ENCODE results near the gene CSGALNACT2. TPM values are rescaled to one million over a fixed set of nuclear protein-coding genes. Genes with fewer than 3 reads are reported as not detected.

Gene CSGALNACT2
- total and polyA plus RNA-seq, 8 donors: 2.3 to 8.6 (median 4.9) TPM

- Histone ChIP-seq H3K27me3 (no peaks in the 10 kb centered on the region), H3K4me3 (no peak overlapping the region), H3K4me1 (peaks cover 0 to 6% (median 0%) of the 10 kb centered on the region in 3 donors), H3K36me3 (no peaks in the 10 kb centered on the region), H3K9me3 (no peaks in the 10 kb centered on the region), H3K27ac (no peak overlapping the region)
- TF ChIP-seq, protein P1, sequence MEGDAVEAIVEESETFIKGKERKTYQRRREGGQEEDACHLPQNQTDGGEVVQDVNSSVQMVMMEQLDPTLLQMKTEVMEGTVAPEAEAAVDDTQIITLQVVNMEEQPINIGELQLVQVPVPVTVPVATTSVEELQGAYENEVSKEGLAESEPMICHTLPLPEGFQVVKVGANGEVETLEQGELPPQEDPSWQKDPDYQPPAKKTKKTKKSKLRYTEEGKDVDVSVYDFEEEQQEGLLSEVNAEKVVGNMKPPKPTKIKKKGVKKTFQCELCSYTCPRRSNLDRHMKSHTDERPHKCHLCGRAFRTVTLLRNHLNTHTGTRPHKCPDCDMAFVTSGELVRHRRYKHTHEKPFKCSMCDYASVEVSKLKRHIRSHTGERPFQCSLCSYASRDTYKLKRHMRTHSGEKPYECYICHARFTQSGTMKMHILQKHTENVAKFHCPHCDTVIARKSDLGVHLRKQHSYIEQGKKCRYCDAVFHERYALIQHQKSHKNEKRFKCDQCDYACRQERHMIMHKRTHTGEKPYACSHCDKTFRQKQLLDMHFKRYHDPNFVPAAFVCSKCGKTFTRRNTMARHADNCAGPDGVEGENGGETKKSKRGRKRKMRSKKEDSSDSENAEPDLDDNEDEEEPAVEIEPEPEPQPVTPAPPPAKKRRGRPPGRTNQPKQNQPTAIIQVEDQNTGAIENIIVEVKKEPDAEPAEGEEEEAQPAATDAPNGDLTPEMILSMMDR (IDR thresholded peaks at IDR 0.05): no peak
- ATAC-seq (no peak), DNase-seq (peak in 1 of 6 donors; percentile 6), FAIRE-seq (no peak)
- 59 to 69% methylated on average over 3 of the region's 3 CpGs for WGBS, 2 donors
- intact Hi-C loops (cut with DNase I): no loop called here
Observed at GRCh38 chr10:43132867-43133787, 5.1 kb upstream of the CSGALNACT2 start.

DNA sequence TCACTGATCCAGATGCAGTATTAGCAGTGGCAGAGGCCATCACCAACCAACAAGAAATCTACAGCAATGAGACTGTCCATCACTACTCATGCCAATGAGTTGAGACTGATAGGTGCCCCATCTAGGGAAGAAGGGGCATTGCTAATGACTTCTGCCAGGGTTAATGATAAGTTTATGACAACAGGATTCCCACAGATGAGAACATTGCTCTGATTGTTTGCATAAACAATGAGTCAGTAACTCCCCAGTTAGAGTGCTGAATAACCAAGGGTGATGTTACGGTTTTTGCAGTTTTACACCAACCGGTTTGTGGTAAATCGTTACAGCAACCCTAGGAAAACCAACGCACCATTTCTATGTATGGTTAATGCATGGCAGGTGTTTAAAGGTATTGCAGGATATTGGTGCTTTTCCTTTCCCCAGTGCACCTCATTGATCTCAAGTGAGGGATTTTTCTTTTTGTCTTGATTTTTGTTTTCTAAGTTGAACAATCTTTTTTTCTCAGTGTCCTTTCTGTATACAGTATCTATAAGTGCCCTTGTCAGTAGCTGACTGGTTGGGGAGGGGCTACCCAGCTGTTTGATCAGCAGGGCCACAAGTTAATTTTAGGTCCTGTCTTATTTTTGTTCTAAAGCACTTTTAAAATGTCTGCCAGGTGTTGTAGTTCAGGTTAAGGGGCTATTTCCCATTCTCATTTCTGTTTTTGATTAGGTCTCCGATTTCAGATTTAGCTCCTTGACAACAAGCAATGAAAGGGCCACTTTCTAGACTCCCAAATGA lies 3.9 kb upstream of the CSGALNACT2 start:
- H3K4me3 ChIP-seq: no peak overlapping the region
- no peak for FAIRE-seq
- H3K9me3 ChIP-seq: no peaks in the 10 kb centered on the region
- H3K27ac ChIP-seq: no peak overlapping the region
- no peaks in the 10 kb centered on the region for H3K36me3 ChIP-seq
- H3K27me3 ChIP-seq: no peaks in the 10 kb centered on the region
- TF ChIP-seq, protein P1 (IDR thresholded peaks at IDR 0.05): no peak
- WGBS, 2 donors: 84% methylated on average over 5 of the region's 5 CpGs
- no peak for DNase-seq
- peaks cover 0 to 8% (median 0%) of the 10 kb centered on the region in 3 donors for H3K4me1 ChIP-seq
- ATAC-seq: no peak
- intact Hi-C loops (cut with DNase I): no loop called here

DNA sequence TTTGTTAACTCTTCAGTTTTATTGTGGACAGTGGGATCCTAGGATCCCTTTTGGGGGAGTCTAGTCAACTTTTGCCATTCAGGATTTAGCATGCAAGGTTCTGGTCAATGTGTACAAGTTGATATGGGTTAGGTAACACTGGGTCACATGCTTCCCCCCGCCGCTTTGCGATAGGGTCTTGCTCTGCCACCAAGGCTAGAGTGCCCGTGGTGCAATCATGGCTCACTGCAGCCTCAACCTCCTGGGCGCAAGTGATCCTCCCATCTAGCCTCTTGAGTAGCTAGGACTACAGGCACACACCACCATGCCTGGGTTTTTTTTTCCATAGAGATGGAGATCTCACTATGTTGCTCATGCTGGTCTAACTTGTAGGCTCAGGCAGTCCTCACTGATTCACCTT lies 3.2 kb upstream of the CSGALNACT2 start:
- 86 to 98% methylated on average over 5 of the region's 5 CpGs for WGBS, 2 donors
- intact Hi-C loops (cut with DNase I): no loop called here
- no peak overlapping the region for H3K27ac ChIP-seq
- no peak for ATAC-seq
- no peaks in the 10 kb centered on the region for H3K9me3 ChIP-seq
- no peaks in the 10 kb centered on the region for H3K36me3 ChIP-seq
- no peaks in the 10 kb centered on the region for H3K27me3 ChIP-seq
- FAIRE-seq: no peak
- no peak overlapping the region for H3K4me3 ChIP-seq
- TF ChIP-seq, protein P1 (IDR thresholded peaks at IDR 0.05): no peak
- peaks cover 0 to 14% (median 0%) of the 10 kb centered on the region in 3 donors for H3K4me1 ChIP-seq
- DNase-seq: no peak

GRCh38 chr10:43135656-43136055 lies 2.6 kb upstream of the CSGALNACT2 start:
- Histone ChIP-seq H3K4me1 (peaks cover 0 to 14% (median 0%) of the 10 kb centered on the region in 3 donors), H3K4me3 (no peak overlapping the region), H3K27me3 (no peaks in the 10 kb centered on the region), H3K27ac (no peak overlapping the region), H3K9me3 (no peaks in the 10 kb centered on the region), H3K36me3 (no peaks in the 10 kb centered on the region)
- WGBS, 2 donors: 88 to 90% methylated on average over 2 of the region's 2 CpGs
- no peak for DNase-seq
- FAIRE-seq: no peak
- ATAC-seq: no peak
- TF ChIP-seq, protein P1 (IDR thresholded peaks at IDR 0.05): no peak
- intact Hi-C loops (cut with DNase I): no loop called here
